ELF-1 (cell line): Measurements from ENCODE around the gene LTB.

Source experiments
- DNase-seq: peaks from one replicate; pipeline ENCODE4 v3.0.0-alpha.2; 2016; ENCODE audit warnings: low read depth, low spot score

LTB gene

DNA sequence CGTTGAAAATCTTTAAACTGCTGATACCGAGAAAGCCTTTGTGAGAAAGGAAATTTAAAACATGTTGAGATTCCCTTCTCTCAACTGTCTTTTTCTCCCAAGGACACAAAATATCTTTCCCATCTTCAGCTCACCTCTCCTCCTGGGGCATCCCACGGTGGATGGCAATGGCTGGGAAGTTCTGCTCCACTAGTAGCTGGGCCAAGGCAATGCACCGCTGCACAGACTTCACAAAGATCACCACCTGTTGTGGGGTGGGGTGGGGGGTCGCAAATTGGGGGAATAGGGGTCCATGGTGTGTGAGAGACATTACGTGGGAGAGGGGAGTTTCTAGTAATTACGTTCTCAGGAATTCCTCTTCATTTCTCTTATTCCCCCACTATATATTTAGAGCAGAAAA lies 51.1 kb downstream of the LTB start:
- no peak for DNase-seq

GRCh38 chr6:31530659-31531058 lies 51.6 kb downstream of the LTB start:
- DNase-seq = no peak
